ENCODE results near the gene SHPK.

- TF ChIP-seq, protein P1, sequence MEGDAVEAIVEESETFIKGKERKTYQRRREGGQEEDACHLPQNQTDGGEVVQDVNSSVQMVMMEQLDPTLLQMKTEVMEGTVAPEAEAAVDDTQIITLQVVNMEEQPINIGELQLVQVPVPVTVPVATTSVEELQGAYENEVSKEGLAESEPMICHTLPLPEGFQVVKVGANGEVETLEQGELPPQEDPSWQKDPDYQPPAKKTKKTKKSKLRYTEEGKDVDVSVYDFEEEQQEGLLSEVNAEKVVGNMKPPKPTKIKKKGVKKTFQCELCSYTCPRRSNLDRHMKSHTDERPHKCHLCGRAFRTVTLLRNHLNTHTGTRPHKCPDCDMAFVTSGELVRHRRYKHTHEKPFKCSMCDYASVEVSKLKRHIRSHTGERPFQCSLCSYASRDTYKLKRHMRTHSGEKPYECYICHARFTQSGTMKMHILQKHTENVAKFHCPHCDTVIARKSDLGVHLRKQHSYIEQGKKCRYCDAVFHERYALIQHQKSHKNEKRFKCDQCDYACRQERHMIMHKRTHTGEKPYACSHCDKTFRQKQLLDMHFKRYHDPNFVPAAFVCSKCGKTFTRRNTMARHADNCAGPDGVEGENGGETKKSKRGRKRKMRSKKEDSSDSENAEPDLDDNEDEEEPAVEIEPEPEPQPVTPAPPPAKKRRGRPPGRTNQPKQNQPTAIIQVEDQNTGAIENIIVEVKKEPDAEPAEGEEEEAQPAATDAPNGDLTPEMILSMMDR (IDR thresholded peaks at IDR 0.05; ENCODE audit: low read depth, low read length) = no peak
- TF ChIP-seq EZH2phosphoT487 (IDR thresholded peaks at IDR 0.05; ENCODE audit: low read depth) = no peak
Observed at GRCh38 chr17:3647251-3647650, 11.2 kb upstream of the SHPK start.

Measured in OCI-LY3 (cell line).